ENCODE results near the gene CORO2B.

GRCh38 chr15:68639926-68640600 is 61.3 kb downstream of the CORO2B start:
- no peak for TF ChIP-seq CTCF (IDR thresholded peaks at IDR 0.05; ENCODE audit: insufficient read depth, low read length, poor library complexity, severe bottlenecking)
- no peak for TF ChIP-seq EZH2phosphoT487 (conservative IDR thresholded peaks at IDR 0.05; ENCODE audit: low read length)
